Endodermal cell (in vitro differentiated cells): ENCODE results near the gene HMG20B. TPM values are rescaled to one million over a fixed set of nuclear protein-coding genes. Genes with fewer than 3 reads are reported as not detected.

Experiments used
- DNase-seq: peaks from one replicate; pipeline ENCODE4 v3.0.0-alpha.2; 2017
- H3K27ac ChIP-seq: 2 replicates; pipeline ENCODE4 v1.5.1; 2013; ENCODE audit warnings: mild to moderate bottlenecking, low read depth, low read length, moderate library complexity
- H3K27me3 ChIP-seq: 2 replicates; pipeline ENCODE4 v1.6.1; 2013; ENCODE audit warnings: mild to moderate bottlenecking, low read length, moderate library complexity; ENCODE audit not compliant: insufficient read depth, control insufficient read depth, poor library complexity, severe bottlenecking
- H3K36me3 ChIP-seq: 2 replicates; pipeline ENCODE4 v1.7.0; 2013; ENCODE audit warnings: mild to moderate bottlenecking, low read length, moderate library complexity; ENCODE audit not compliant: control insufficient read depth, insufficient read depth
- H3K4me1 ChIP-seq: one replicate; pipeline ENCODE4 v1.7.0; 2013; ENCODE audit warnings: low read length; ENCODE audit not compliant: control insufficient read depth, insufficient read depth
- H3K4me3 ChIP-seq: 2 replicates; pipeline ENCODE4 v1.5.1; 2013; ENCODE audit warnings: mild to moderate bottlenecking, low read length, moderate library complexity
- H3K9ac ChIP-seq: 2 replicates; pipeline ENCODE4 v1.6.1; 2013; ENCODE audit warnings: mild to moderate bottlenecking, low read length, moderate library complexity; ENCODE audit not compliant: poor library complexity, severe bottlenecking; ENCODE audit errors: extremely low read depth
- H3K9me3 ChIP-seq: 2 replicates; pipeline ENCODE4 v1.6.1; 2013; ENCODE audit warnings: mild to moderate bottlenecking, low read length, moderate library complexity; ENCODE audit not compliant: control insufficient read depth
- H3K27ac Mint-ChIP-seq: 2 replicates; pipeline ENCODE4 v1.8.0; 2020; ENCODE audit warnings: mixed read lengths
- H3K27me3 Mint-ChIP-seq: 2 replicates; pipeline ENCODE4 v1.8.0; 2021; ENCODE audit warnings: mild to moderate bottlenecking, mixed read lengths; ENCODE audit not compliant: insufficient read depth
- H3K36me3 Mint-ChIP-seq: 2 replicates; pipeline ENCODE4 v1.8.0; 2020; ENCODE audit warnings: low read depth, mixed read lengths
- H3K4me1 Mint-ChIP-seq: 2 replicates; pipeline ENCODE4 v1.8.0; 2020; ENCODE audit warnings: mixed read lengths
- H3K4me3 Mint-ChIP-seq: 2 replicates; pipeline ENCODE4 v1.8.0; 2020; ENCODE audit warnings: mild to moderate bottlenecking, moderate library complexity, mixed read lengths
- H3K9me3 Mint-ChIP-seq: 2 replicates; pipeline ENCODE4 v1.8.0; 2020; ENCODE audit warnings: mild to moderate bottlenecking, mixed read lengths
- WGBS, 2 experiments: methylation state at CpG; one replicate each; pipeline versions ENCODE4 v1.1.5 to v1.1.7; 2013; ENCODE audit warnings: missing lambda C conversion rate in 2 of 2, mixed read lengths in 1 of 2; ENCODE audit not compliant: insufficient coverage in 1 of 2, insufficient read length in 1 of 2; 5-methylcytosine and 5-hydroxymethylcytosine counted together
- total RNA-seq, 2 donors: library from RNA; stranded (reverse); fragmentation: NEBNext Ultra II Directional in 1 of 2; extraction: Animal tissue kit (Norgen Biotek cat#: 25700) in 1 of 2; gene quantifications; 2 replicates in 1 of 2; 3 replicates in 1 of 2; pipeline ENCODE4 v1.2.1, GENCODE V29; 2021
- TF ChIP-seq, protein P1 (sequence below): fragments of 200-600 bp; sonication (generic); conservative IDR thresholded peaks from 2 replicates; pipeline ENCODE4 v1.5.0; 2021; ENCODE audit warnings: antibody characterized with exemption, mild to moderate bottlenecking

The HMG20B gene
- total RNA-seq, 2 donors from 2014 or later = 80.7 to 102 TPM

DNA sequence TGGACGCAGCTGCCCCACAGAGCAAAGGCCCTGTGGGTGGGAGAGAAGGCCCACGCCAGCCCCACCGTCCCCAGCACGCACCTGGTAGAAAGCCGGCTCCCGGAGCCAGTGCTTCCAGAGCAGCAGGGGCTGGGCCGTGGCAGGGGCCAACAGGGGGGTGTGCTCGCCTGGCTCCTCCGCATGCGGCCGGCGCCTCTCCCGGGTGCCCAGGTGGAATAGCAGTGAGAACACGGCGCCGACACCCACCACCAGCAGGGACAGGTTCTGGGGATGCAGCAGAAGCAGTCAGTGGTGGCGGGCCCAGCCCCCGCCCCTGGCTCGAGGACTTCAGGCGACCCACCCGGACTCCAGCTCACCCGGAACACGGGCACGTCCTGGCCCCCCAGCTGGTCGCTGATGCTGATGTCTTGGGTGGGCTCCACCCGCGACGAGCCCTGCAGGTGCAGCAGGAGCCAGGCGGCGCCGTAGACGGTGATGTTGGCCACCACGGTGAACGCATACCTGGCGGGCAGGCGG lies 24.9 kb upstream of the HMG20B start:
- 94 to 96% methylated on average over 28 to 36 of the region's 36 CpGs for WGBS, 2 experiments
- peaks cover 14% of the 10 kb centered on the region for H3K36me3 Mint-ChIP-seq

DNA sequence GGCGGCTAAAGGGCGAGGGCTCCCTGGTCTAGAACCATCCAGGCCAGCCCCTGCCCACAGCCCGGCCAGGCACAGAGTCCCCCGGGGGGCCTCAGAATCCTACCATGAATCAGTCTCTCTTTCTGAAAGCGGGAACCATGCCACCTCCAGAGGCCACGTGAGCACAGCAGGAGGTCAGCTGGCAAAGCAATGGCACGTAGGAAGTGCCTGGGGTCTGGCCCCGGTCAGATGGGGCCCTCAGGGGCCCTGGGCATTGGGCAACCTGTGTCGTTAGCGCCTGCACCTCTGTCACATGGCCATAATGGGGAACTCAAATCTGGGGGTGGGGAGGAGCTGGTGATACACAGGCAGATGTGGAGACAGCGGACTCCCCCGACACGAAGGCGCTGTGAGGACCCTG lies 24.1 kb upstream of the HMG20B start:
- DNase-seq = no peak
- no peak overlapping the region for H3K9ac ChIP-seq

More for the DNA sequence above, 24.9 kb upstream of the HMG20B start:
- H3K4me3 ChIP-seq = no peak overlapping the region
- no peaks in the 10 kb centered on the region for H3K4me1 ChIP-seq
- Mint-ChIP-seq H3K9me3 (no peaks in the 10 kb centered on the region), H3K4me1 (no peaks in the 10 kb centered on the region), H3K27ac (no peak overlapping the region), H3K4me3 (no peak overlapping the region), H3K27me3 (no peaks in the 10 kb centered on the region)
- H3K36me3 ChIP-seq = peaks cover 14% of the 10 kb centered on the region
- TF ChIP-seq, protein P1, sequence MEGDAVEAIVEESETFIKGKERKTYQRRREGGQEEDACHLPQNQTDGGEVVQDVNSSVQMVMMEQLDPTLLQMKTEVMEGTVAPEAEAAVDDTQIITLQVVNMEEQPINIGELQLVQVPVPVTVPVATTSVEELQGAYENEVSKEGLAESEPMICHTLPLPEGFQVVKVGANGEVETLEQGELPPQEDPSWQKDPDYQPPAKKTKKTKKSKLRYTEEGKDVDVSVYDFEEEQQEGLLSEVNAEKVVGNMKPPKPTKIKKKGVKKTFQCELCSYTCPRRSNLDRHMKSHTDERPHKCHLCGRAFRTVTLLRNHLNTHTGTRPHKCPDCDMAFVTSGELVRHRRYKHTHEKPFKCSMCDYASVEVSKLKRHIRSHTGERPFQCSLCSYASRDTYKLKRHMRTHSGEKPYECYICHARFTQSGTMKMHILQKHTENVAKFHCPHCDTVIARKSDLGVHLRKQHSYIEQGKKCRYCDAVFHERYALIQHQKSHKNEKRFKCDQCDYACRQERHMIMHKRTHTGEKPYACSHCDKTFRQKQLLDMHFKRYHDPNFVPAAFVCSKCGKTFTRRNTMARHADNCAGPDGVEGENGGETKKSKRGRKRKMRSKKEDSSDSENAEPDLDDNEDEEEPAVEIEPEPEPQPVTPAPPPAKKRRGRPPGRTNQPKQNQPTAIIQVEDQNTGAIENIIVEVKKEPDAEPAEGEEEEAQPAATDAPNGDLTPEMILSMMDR = no peak
- H3K27ac ChIP-seq = no peak overlapping the region
- no peaks in the 10 kb centered on the region for H3K9me3 ChIP-seq
- H3K9ac ChIP-seq = no peak overlapping the region
- no peaks in the 10 kb centered on the region for H3K27me3 ChIP-seq
- no peak for DNase-seq

DNA sequence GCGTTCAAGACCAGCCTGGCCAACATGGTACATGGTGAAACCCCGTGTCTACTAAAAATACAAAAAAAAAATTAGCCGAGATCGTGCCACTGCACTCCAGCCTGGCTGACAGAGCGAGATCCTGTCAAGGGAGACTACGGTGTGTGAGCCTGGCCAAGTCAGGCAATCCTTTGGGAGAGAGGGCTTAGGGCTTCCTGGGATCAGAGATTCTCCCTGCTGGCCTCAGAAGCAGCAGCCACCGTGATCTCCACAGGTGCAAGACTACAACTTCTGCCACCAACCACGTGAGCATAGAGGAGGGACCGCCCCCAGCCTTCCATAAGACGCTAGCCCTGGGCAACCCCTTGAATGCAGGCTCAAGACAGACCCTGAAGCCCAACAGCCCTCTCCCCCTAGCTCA lies 22.9 kb upstream of the HMG20B start:
- H3K4me1 ChIP-seq = no peaks in the 10 kb centered on the region

More for the DNA sequence above, 24.1 kb upstream of the HMG20B start:
- Histone ChIP-seq H3K27me3 (no peaks in the 10 kb centered on the region), H3K4me1 (no peaks in the 10 kb centered on the region), H3K9me3 (no peaks in the 10 kb centered on the region), H3K4me3 (no peak overlapping the region), H3K27ac (no peak overlapping the region), H3K36me3 (peaks cover 14% of the 10 kb centered on the region)
- H3K27ac Mint-ChIP-seq = no peak overlapping the region
- TF ChIP-seq, protein P1 = no peak
- H3K36me3 Mint-ChIP-seq = peaks cover 14% of the 10 kb centered on the region
- no peaks in the 10 kb centered on the region for H3K27me3 Mint-ChIP-seq
- WGBS, 2 experiments = 90 to 91% methylated on average over 14 of the region's 14 CpGs
- H3K9me3 Mint-ChIP-seq = no peaks in the 10 kb centered on the region
- H3K4me1 Mint-ChIP-seq = no peaks in the 10 kb centered on the region
- H3K4me3 Mint-ChIP-seq = no peak overlapping the region

More for the DNA sequence above, 22.9 kb upstream of the HMG20B start:
- 91 to 95% methylated on average over 6 to 10 of the region's 10 CpGs for WGBS, 2 experiments
- no peaks in the 10 kb centered on the region for H3K9me3 Mint-ChIP-seq
- Histone ChIP-seq H3K27me3 (no peaks in the 10 kb centered on the region), H3K4me3 (no peak overlapping the region), H3K9ac (no peak overlapping the region), H3K36me3 (peaks cover 14% of the 10 kb centered on the region), H3K9me3 (no peaks in the 10 kb centered on the region), H3K27ac (no peak overlapping the region)
- no peak overlapping the region for H3K27ac Mint-ChIP-seq
- DNase-seq = no peak
- H3K4me3 Mint-ChIP-seq = no peak overlapping the region
- TF ChIP-seq, protein P1 = no peak
- no peaks in the 10 kb centered on the region for H3K27me3 Mint-ChIP-seq
- peaks cover 16% of the 10 kb centered on the region for H3K36me3 Mint-ChIP-seq
- no peaks in the 10 kb centered on the region for H3K4me1 Mint-ChIP-seq
